Testis (tissue), 2 donors: Measurements from ENCODE around the gene ST7.

Source experiments
- POLR2A ChIP-seq: fragments of 450-650 bp; IDR thresholded peaks from one replicate; pipeline ENCODE4 v1.6.1; 2017; ENCODE audit warnings: antibody characterized with exemption, mild to moderate bottlenecking, moderate library complexity
- TF ChIP-seq, protein P1 (sequence below), 3 experiments: fragments of 450-650 bp in 2 of 3; fragments of 200-600 bp in 1 of 3; sonication (generic) in 1 of 3; IDR thresholded peaks; one replicate each; pipeline ENCODE4 v1.5.1; 2016 to 2019; ENCODE audit warnings: antibody characterized with exemption in 3 of 3, mild to moderate bottlenecking in 2 of 3, moderate library complexity in 1 of 3

- TF ChIP-seq, protein P1, sequence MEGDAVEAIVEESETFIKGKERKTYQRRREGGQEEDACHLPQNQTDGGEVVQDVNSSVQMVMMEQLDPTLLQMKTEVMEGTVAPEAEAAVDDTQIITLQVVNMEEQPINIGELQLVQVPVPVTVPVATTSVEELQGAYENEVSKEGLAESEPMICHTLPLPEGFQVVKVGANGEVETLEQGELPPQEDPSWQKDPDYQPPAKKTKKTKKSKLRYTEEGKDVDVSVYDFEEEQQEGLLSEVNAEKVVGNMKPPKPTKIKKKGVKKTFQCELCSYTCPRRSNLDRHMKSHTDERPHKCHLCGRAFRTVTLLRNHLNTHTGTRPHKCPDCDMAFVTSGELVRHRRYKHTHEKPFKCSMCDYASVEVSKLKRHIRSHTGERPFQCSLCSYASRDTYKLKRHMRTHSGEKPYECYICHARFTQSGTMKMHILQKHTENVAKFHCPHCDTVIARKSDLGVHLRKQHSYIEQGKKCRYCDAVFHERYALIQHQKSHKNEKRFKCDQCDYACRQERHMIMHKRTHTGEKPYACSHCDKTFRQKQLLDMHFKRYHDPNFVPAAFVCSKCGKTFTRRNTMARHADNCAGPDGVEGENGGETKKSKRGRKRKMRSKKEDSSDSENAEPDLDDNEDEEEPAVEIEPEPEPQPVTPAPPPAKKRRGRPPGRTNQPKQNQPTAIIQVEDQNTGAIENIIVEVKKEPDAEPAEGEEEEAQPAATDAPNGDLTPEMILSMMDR (IDR thresholded peaks at IDR 0.05) = no peak
- TF ChIP-seq POLR2A = no peak
Observed at GRCh38 chr7:117184367-117184766, 231.1 kb downstream of the ST7 start.
